ENCODE results near the gene RAB14. TPM values are rescaled to one million over a fixed set of nuclear protein-coding genes. Genes with fewer than 3 reads are reported as not detected.
A peak's percentile ranks its signal among the peaks of the same experiment; 100 is the strongest.

The RAB14 gene
- 35.7 TPM for polyA plus RNA-seq

- Mint-ChIP-seq H3K27ac (peak within 1 kb of the TSS; percentile 89 to 99 (median 96)), H3K27me3 (no peaks in the 10 kb centered on the region), H3K9me3 (no peaks in the 10 kb centered on the region), H3K4me1 (peaks cover 35 to 48% (median 41%) of the 10 kb centered on the region in 3 donors), H3K36me3 (no peaks in the 10 kb centered on the region), H3K4me3 (peak within 1 kb of the TSS; percentile 92 to 99 (median 98))
Observed at GRCh38 chr9:121201738-121202533, at the start of gene RAB14. RAB14 (minus strand) TSS chr9:121201869; CDS start chr9:121193412, 8,457 bp downstream.

GRCh38 chr9:121249563-121249962 is 47.9 kb upstream of the RAB14 start:
- H3K36me3 Mint-ChIP-seq = no peaks in the 10 kb centered on the region
- H3K4me1 Mint-ChIP-seq = peaks cover 19 to 25% (median 21%) of the 10 kb centered on the region in 3 donors
- H3K27me3 Mint-ChIP-seq = no peaks in the 10 kb centered on the region
- H3K27ac Mint-ChIP-seq = peak overlapping the region in 2 of 3 donors; percentile 40 to 96
- peak overlapping the region in 2 of 4 donors; percentile 5 to 61 for H3K4me3 Mint-ChIP-seq
- peaks cover 0 to 4% (median under 1%) of the 10 kb centered on the region in 3 donors for H3K9me3 Mint-ChIP-seq

- no peak overlapping the region for H3K27ac Mint-ChIP-seq
- H3K27me3 Mint-ChIP-seq = no peaks in the 10 kb centered on the region
- no peak overlapping the region for H3K4me3 Mint-ChIP-seq
- peaks cover 9 to 15% (median 13%) of the 10 kb centered on the region in 3 donors for H3K4me1 Mint-ChIP-seq
- peaks cover 7% of the 10 kb centered on the region for H3K36me3 Mint-ChIP-seq
- peaks cover 0 to 8% (median 7%) of the 10 kb centered on the region in 3 donors for H3K9me3 Mint-ChIP-seq
Observed at GRCh38 chr9:121246821-121247561, 45.3 kb upstream of the RAB14 start.

- Mint-ChIP-seq H3K4me3 (no peak overlapping the region), H3K36me3 (peaks cover 15% of the 10 kb centered on the region), H3K4me1 (no peaks in the 10 kb centered on the region), H3K9me3 (peaks cover 0 to 7% (median 4%) of the 10 kb centered on the region in 3 donors), H3K27ac (no peak overlapping the region), H3K27me3 (no peaks in the 10 kb centered on the region)
Observed at GRCh38 chr9:121242959-121243346, 41.3 kb upstream of the RAB14 start.

- no peak overlapping the region for H3K4me3 Mint-ChIP-seq
- H3K36me3 Mint-ChIP-seq = peaks cover 15% of the 10 kb centered on the region
- H3K9me3 Mint-ChIP-seq = peaks cover 0 to 7% (median 4%) of the 10 kb centered on the region in 3 donors
- H3K27me3 Mint-ChIP-seq = no peaks in the 10 kb centered on the region
- no peak overlapping the region for H3K27ac Mint-ChIP-seq
- no peaks in the 10 kb centered on the region for H3K4me1 Mint-ChIP-seq
Observed at GRCh38 chr9:121242219-121242958, 40.7 kb upstream of the RAB14 start.

- Mint-ChIP-seq H3K9me3 (peaks cover 0 to 7% (median 4%) of the 10 kb centered on the region in 3 donors), H3K27ac (no peak overlapping the region), H3K27me3 (no peaks in the 10 kb centered on the region), H3K4me3 (no peak overlapping the region), H3K36me3 (peaks cover 24% of the 10 kb centered on the region), H3K4me1 (no peaks in the 10 kb centered on the region)
Observed at GRCh38 chr9:121240472-121241135, 38.9 kb upstream of the RAB14 start.

GRCh38 chr9:121239851-121240250 is 38.2 kb upstream of the RAB14 start:
- no peak overlapping the region for H3K4me3 Mint-ChIP-seq

GRCh38 chr9:121239071-121239470 is 37.4 kb upstream of the RAB14 start:
- Mint-ChIP-seq H3K9me3 (peaks cover 0 to 4% (median 3%) of the 10 kb centered on the region in 3 donors), H3K4me3 (peak overlapping the region in 1 of 4 donors; percentile 24), H3K27me3 (no peaks in the 10 kb centered on the region), H3K36me3 (peaks cover 22% of the 10 kb centered on the region), H3K4me1 (no peaks in the 10 kb centered on the region), H3K27ac (no peak overlapping the region)

More at GRCh38 chr9:121239851-121240250, 38.2 kb upstream of the RAB14 start:
- Mint-ChIP-seq H3K36me3 (peaks cover 26% of the 10 kb centered on the region), H3K9me3 (peaks cover 0 to 7% (median 4%) of the 10 kb centered on the region in 3 donors), H3K4me1 (no peaks in the 10 kb centered on the region), H3K27ac (peak overlapping the region in 1 of 3 donors; percentile 20), H3K27me3 (no peaks in the 10 kb centered on the region)

GRCh38 chr9:121237916-121238315 is 36.2 kb upstream of the RAB14 start:
- peaks cover 21% of the 10 kb centered on the region for H3K36me3 Mint-ChIP-seq
- no peaks in the 10 kb centered on the region for H3K4me1 Mint-ChIP-seq
- H3K4me3 Mint-ChIP-seq = peak overlapping the region in 1 of 4 donors; percentile 48
- H3K9me3 Mint-ChIP-seq = no peaks in the 10 kb centered on the region
- no peaks in the 10 kb centered on the region for H3K27me3 Mint-ChIP-seq
- no peak overlapping the region for H3K27ac Mint-ChIP-seq

- Mint-ChIP-seq H3K27me3 (no peaks in the 10 kb centered on the region), H3K9me3 (no peaks in the 10 kb centered on the region), H3K4me3 (no peak overlapping the region), H3K36me3 (peaks cover 23% of the 10 kb centered on the region), H3K27ac (no peak overlapping the region), H3K4me1 (no peaks in the 10 kb centered on the region)
Observed at GRCh38 chr9:121235512-121235911, 33.8 kb upstream of the RAB14 start.

GRCh38 chr9:121234832-121235161 is 33.1 kb upstream of the RAB14 start:
- no peak overlapping the region for H3K4me3 Mint-ChIP-seq
- no peak overlapping the region for H3K27ac Mint-ChIP-seq
- H3K36me3 Mint-ChIP-seq = peaks cover 17% of the 10 kb centered on the region
- H3K4me1 Mint-ChIP-seq = no peaks in the 10 kb centered on the region
- no peaks in the 10 kb centered on the region for H3K27me3 Mint-ChIP-seq
- no peaks in the 10 kb centered on the region for H3K9me3 Mint-ChIP-seq

GRCh38 chr9:121233906-121234831 is 32.5 kb upstream of the RAB14 start:
- no peaks in the 10 kb centered on the region for H3K4me1 Mint-ChIP-seq
- H3K9me3 Mint-ChIP-seq = no peaks in the 10 kb centered on the region
- no peak overlapping the region for H3K27ac Mint-ChIP-seq
- H3K4me3 Mint-ChIP-seq = no peak overlapping the region
- H3K36me3 Mint-ChIP-seq = peaks cover 15% of the 10 kb centered on the region
- H3K27me3 Mint-ChIP-seq = no peaks in the 10 kb centered on the region

- H3K36me3 Mint-ChIP-seq = peaks cover 20% of the 10 kb centered on the region
- no peaks in the 10 kb centered on the region for H3K4me1 Mint-ChIP-seq
- no peak overlapping the region for H3K4me3 Mint-ChIP-seq
- no peaks in the 10 kb centered on the region for H3K9me3 Mint-ChIP-seq
- H3K27me3 Mint-ChIP-seq = no peaks in the 10 kb centered on the region
- H3K27ac Mint-ChIP-seq = no peak overlapping the region
Observed at GRCh38 chr9:121232251-121232650, 30.6 kb upstream of the RAB14 start.

- Mint-ChIP-seq H3K4me3 (no peak overlapping the region), H3K27me3 (no peaks in the 10 kb centered on the region), H3K9me3 (no peaks in the 10 kb centered on the region), H3K27ac (no peak overlapping the region), H3K36me3 (peaks cover 12% of the 10 kb centered on the region), H3K4me1 (no peaks in the 10 kb centered on the region)
Observed at GRCh38 chr9:121230256-121230655, 28.6 kb upstream of the RAB14 start.

All from IgD-negative memory B cell (primary cell).